OCI-LY1 (cell line): ENCODE data around the gene PCNX3.

Source experiments
- H2AFZ ChIP-seq: fragments of 200-600 bp; sonication (generic), shearing (Covaris generic); 2 replicates; pipeline ENCODE4 v1.6.0; 2014; ENCODE audit warnings: antibody characterized with exemption, mild to moderate bottlenecking, low read length
- H3F3A ChIP-seq: fragments of 200-600 bp; sonication (generic), shearing (Covaris generic); 2 replicates; pipeline ENCODE4 v1.6.0; 2014; ENCODE audit warnings: mild to moderate bottlenecking, antibody characterized with exemption, low read length, moderate library complexity; ENCODE audit not compliant: insufficient read depth
- H3K27ac ChIP-seq: fragments of 200-600 bp; sonication (generic); 2 replicates; pipeline ENCODE4 v1.5.1; 2014; ENCODE audit warnings: low read length, mixed run types, mild to moderate bottlenecking, low read depth; ENCODE audit not compliant: poor library complexity, severe bottlenecking
- H3K27me3 ChIP-seq: fragments of 200-600 bp; sonication (generic); 2 replicates; pipeline ENCODE4 v1.6.0; 2014; ENCODE audit warnings: antibody characterized with exemption, mild to moderate bottlenecking, low read length, moderate library complexity; ENCODE audit not compliant: insufficient read depth
- H3K36me3 ChIP-seq: fragments of 200-600 bp; sonication (generic); 2 replicates; pipeline ENCODE4 v1.6.1; 2014; ENCODE audit warnings: mild to moderate bottlenecking, antibody characterized with exemption, low read length, moderate library complexity, mixed read lengths; ENCODE audit not compliant: insufficient read depth
- H3K4me1 ChIP-seq: fragments of 200-600 bp; sonication (generic); 2 replicates; pipeline ENCODE4 v1.5.1; 2014; ENCODE audit warnings: mild to moderate bottlenecking, low read length, moderate library complexity; ENCODE audit not compliant: insufficient read depth, severe bottlenecking
- H3K4me2 ChIP-seq: fragments of 200-600 bp; sonication (generic), shearing (Covaris generic); 2 replicates; pipeline ENCODE4 v1.6.1; 2014; ENCODE audit warnings: low read length
- H3K4me3 ChIP-seq: fragments of 200-600 bp; sonication (generic); 2 replicates; pipeline ENCODE4 v1.5.1; 2014; ENCODE audit warnings: low read length, low read depth, mild to moderate bottlenecking, mixed read lengths; ENCODE audit not compliant: poor library complexity, severe bottlenecking
- H3K79me2 ChIP-seq: fragments of 200-600 bp; shearing (Covaris generic); 2 replicates; pipeline ENCODE4 v1.6.1; 2016; ENCODE audit warnings: mixed run types, low read length, mixed read lengths; ENCODE audit not compliant: insufficient read depth
- H3K9ac ChIP-seq: fragments of 200-600 bp; sonication (generic), shearing (Covaris generic); 2 replicates; pipeline ENCODE4 v1.6.1; 2014; ENCODE audit warnings: mild to moderate bottlenecking, low read length, mixed read lengths
- H3K9me2 ChIP-seq: fragments of 200-600 bp; sonication (generic), shearing (Covaris generic); 2 replicates; pipeline ENCODE4 v1.6.1; 2014; ENCODE audit warnings: low read depth, mild to moderate bottlenecking, low read length, mixed read lengths
- H3K9me3 ChIP-seq: fragments of 200-600 bp; shearing (Covaris generic); 2 replicates; pipeline ENCODE4 v1.6.1; 2014; ENCODE audit warnings: low read length, mixed read lengths
- H4K20me1 ChIP-seq: fragments of 200-600 bp; sonication (generic), shearing (Covaris generic); 2 replicates; pipeline ENCODE4 v1.6.0; 2016; ENCODE audit warnings: mild to moderate bottlenecking, low read length; ENCODE audit not compliant: insufficient read depth
- CTCF ChIP-seq: fragments of 200-600 bp; sonication (generic), shearing (Covaris generic); IDR thresholded peaks from 2 replicates; pipeline ENCODE4 v1.5.1; 2017; ENCODE audit warnings: mild to moderate bottlenecking, antibody characterized with exemption, low read length, moderate library complexity, mixed read lengths
- EZH2 ChIP-seq: fragments of 200-600 bp; sonication (generic), shearing (Covaris generic); IDR thresholded peaks from 2 replicates; pipeline ENCODE4 v1.8.0; 2017; ENCODE audit warnings: borderline replicate concordance, mixed run types, mild to moderate bottlenecking, antibody characterized with exemption, low read length, moderate library complexity, mixed read lengths

The PCNX3 gene

DNA sequence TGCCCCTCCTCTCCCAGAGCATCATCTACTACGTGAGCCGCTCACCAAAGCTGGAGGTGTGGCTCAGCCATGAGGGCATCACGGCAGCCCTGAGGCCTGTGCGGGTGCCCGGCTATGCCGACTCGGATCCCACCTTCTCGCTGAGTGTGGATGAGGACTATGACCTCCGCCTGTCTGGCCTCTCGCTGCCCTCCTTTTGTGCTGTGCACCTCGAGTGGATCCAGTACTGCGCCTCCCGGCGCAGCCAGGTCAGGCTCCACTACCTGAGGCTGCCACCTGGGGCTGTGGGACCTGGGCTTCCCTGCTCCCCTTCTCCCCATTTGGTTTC is 18.5 kb downstream of the PCNX3 start:
- Histone ChIP-seq H3K9me3 (no peaks in the 10 kb centered on the region), H3K9ac (no peak overlapping the region), H3K4me2 (no peak overlapping the region), H3K27ac (no peak overlapping the region), H3K36me3 (peaks cover 64% of the 10 kb centered on the region), H3K27me3 (no peaks in the 10 kb centered on the region), H3K79me2 (no peaks in the 10 kb centered on the region), H3K9me2 (no peaks in the 10 kb centered on the region), H3F3A (no peaks in the 10 kb centered on the region), H4K20me1 (no peaks in the 10 kb centered on the region), H2AFZ (no peak overlapping the region), H3K4me3 (no peak overlapping the region), H3K4me1 (peaks cover 10% of the 10 kb centered on the region)
- no peak for TF ChIP-seq CTCF
- TF ChIP-seq EZH2 = no peak

DNA sequence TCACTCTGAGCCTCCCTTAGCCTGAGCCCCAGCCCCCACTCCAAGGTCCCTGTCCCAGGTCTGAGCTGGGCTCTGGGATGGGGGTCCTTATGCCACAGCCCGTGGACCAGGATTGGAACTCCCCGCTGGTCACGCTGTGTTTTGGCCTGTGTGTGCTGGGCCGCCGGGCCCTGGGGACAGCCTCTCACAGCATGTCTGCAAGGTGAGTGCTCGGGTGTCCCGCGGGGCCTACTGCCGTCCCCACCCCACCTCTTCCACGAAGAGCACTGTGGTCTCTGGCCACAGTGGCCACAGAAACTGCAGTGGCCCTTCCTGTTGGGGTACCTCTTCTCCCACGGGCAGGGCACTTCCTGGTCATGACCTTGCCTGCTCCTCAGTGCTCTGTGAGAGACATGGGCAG is 18.9 kb downstream of the PCNX3 start:
- Histone ChIP-seq H3K9me3 (no peaks in the 10 kb centered on the region), H3K4me1 (peaks cover 13% of the 10 kb centered on the region), H3K36me3 (peaks cover 61% of the 10 kb centered on the region), H3K4me3 (no peak overlapping the region), H3K27me3 (no peaks in the 10 kb centered on the region), H3K9me2 (no peaks in the 10 kb centered on the region), H3F3A (no peaks in the 10 kb centered on the region), H2AFZ (no peak overlapping the region), H3K79me2 (no peaks in the 10 kb centered on the region), H3K4me2 (no peak overlapping the region), H3K27ac (no peak overlapping the region), H3K9ac (no peak overlapping the region), H4K20me1 (no peaks in the 10 kb centered on the region)
- TF ChIP-seq EZH2 (no peak), CTCF (no peak)

DNA sequence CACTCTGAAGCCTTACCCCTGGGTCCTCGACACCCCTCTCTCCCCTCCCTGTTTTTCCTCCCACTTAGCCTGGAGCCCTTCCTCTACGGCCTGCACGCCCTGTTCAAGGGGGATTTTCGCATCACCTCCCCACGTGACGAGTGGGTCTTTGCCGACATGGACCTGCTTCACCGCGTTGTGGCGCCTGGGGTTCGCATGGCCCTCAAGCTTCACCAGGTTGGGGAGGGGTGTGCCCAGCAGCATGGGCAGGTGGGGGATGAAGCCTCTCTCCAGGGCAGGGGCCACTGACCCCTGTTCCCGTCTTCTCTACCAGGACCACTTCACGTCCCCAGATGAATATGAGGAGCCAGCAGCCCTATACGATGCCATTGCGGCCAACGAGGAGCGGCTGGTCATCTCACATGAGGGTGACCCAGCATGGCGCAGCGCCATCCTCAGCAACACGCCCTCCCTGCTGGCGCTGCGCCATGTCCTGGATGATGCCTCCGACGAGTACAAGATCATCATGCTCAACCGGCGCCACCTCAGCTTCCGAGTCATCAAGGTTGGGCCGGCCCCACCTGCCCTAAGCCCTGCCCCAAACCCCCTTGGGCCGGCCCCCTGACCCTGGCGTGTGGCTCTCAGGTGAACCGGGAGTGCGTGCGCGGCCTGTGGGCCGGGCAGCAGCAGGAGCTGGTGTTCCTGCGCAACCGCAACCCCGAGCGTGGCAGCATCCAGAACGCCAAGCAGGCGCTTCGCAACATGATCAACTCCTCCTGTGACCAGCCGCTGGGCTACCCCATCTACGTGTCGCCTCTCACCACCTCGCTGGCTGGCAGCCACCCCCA is 19.5 kb downstream of the PCNX3 start:
- no peaks in the 10 kb centered on the region for H3K27me3 ChIP-seq
- H3K9ac ChIP-seq = no peak overlapping the region
- H3K36me3 ChIP-seq = peaks cover 54% of the 10 kb centered on the region
- no peak for TF ChIP-seq CTCF
- TF ChIP-seq EZH2 = no peak
- H3F3A ChIP-seq = no peaks in the 10 kb centered on the region
- peaks cover 20% of the 10 kb centered on the region for H3K4me1 ChIP-seq
- no peak overlapping the region for H3K27ac ChIP-seq
- no peaks in the 10 kb centered on the region for H3K9me3 ChIP-seq
- no peak overlapping the region for H3K4me3 ChIP-seq
- H2AFZ ChIP-seq = no peak overlapping the region
- H3K4me2 ChIP-seq = no peak overlapping the region
- no peaks in the 10 kb centered on the region for H4K20me1 ChIP-seq
- no peaks in the 10 kb centered on the region for H3K9me2 ChIP-seq
- no peaks in the 10 kb centered on the region for H3K79me2 ChIP-seq
